ENCODE results near the gene CYFIP1. TPM values are rescaled to one million over a fixed set of nuclear protein-coding genes. Genes with fewer than 3 reads are reported as not detected.

Gene CYFIP1
- total RNA-seq, 1 donor: 108 TPM

- no peak overlapping the region for H3K4me3 ChIP-seq (ENCODE audit: low read depth, low read length)
- no peak for TF ChIP-seq CTCF (IDR thresholded peaks at IDR 0.05; ENCODE audit: insufficient read depth, low read depth, low read length)
- DNase-seq (ENCODE audit: low read depth): no peak
Observed at GRCh38 chr15:22868928-22869327, 111.2 kb downstream of the CYFIP1 start.

- no peak overlapping the region for H3K4me3 ChIP-seq (ENCODE audit: low read depth, low read length)
- TF ChIP-seq CTCF (IDR thresholded peaks at IDR 0.05; ENCODE audit: insufficient read depth, low read depth, low read length): no peak
- no peak for DNase-seq (ENCODE audit: low read depth)
Observed at GRCh38 chr15:22868495-22868894, 111.7 kb downstream of the CYFIP1 start.

- no peak for DNase-seq (ENCODE audit: low read depth)
- no peak overlapping the region for H3K4me3 ChIP-seq (ENCODE audit: low read depth, low read length)
- TF ChIP-seq CTCF (IDR thresholded peaks at IDR 0.05; ENCODE audit: insufficient read depth, low read depth, low read length): no peak
Observed at GRCh38 chr15:22867886-22868285, 112.3 kb downstream of the CYFIP1 start.

- H3K4me3 ChIP-seq (ENCODE audit: low read depth, low read length): no peak overlapping the region
- TF ChIP-seq CTCF (IDR thresholded peaks at IDR 0.05; ENCODE audit: insufficient read depth, low read depth, low read length): no peak
- DNase-seq (ENCODE audit: low read depth): peak; percentile 75
Observed at GRCh38 chr15:22866079-22866478, 114.1 kb downstream of the CYFIP1 start.

DNA sequence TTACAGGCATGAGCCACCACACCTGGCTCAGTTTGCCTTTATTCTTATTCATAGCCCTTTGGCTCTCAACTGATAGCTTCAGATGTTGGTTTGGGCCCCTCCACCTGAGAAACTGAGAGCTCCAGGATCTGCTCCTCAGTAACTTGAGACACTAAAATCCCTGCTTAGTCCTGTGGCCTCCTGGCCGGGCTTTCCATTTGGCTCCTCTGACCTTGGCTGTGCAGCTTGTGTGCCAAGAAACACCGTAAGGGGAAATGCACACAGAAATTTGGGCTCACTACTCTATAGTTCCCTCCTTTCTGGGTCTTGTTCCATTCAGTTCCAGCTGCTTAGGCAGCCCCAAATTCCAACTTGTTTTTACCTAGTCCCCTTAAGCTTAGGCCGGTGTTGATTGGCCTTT is 116.8 kb downstream of the CYFIP1 start:
- no peak for DNase-seq (ENCODE audit: low read depth)
- no peak for TF ChIP-seq CTCF (IDR thresholded peaks at IDR 0.05; ENCODE audit: insufficient read depth, low read depth, low read length)

DNA sequence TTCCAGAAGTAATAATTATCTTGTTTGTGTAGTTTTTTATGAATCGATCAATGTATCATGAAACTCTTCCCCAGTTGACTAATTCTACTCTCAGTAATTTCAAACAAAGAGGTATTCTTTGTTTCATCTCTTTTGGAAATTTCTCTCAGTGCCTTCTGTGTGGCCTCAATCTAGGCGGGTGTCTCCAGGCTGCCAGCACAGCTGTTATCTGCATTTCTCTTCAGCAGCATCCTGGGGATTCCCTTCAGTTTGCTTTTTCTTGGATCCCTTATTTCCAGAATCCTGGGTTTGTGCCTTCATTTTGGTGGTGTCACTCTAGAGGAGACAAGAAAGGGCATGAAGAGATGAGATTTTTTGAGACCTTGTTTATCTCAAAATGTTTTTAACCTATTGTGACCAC is 119.0 kb downstream of the CYFIP1 start:
- no peak overlapping the region for H3K4me3 ChIP-seq (ENCODE audit: low read depth, low read length)
- DNase-seq (ENCODE audit: low read depth): no peak
- no peak for TF ChIP-seq CTCF (IDR thresholded peaks at IDR 0.05; ENCODE audit: insufficient read depth, low read depth, low read length)

More for the DNA sequence above, 116.8 kb downstream of the CYFIP1 start:
- H3K4me3 ChIP-seq (ENCODE audit: low read depth, low read length): no peak overlapping the region

GRCh38 chr15:22856659-22857058 is 123.5 kb downstream of the CYFIP1 start:
- no peak for TF ChIP-seq CTCF (IDR thresholded peaks at IDR 0.05; ENCODE audit: insufficient read depth, low read depth, low read length)
- no peak overlapping the region for H3K4me3 ChIP-seq (ENCODE audit: low read depth, low read length)
- DNase-seq (ENCODE audit: low read depth): no peak
